ENCODE measurements around the gene STIM2.

The STIM2 gene

GRCh38 chr4:26860922-26861433 lies 337 bp downstream of the STIM2 start:
- no peaks in the 10 kb centered on the region for H3K27me3 ChIP-seq (ENCODE audit: insufficient read depth, low read length, poor library complexity)
- peak overlapping the region; percentile 96 for H3K4me2 ChIP-seq (ENCODE audit: insufficient read depth, low read length)
- H3K4me1 ChIP-seq (ENCODE audit: insufficient read depth, low read length) = peaks cover 66% of the 10 kb centered on the region
- peaks cover 21% of the 10 kb centered on the region; the same call in 1 of the 2 replicates for H4K20me1 ChIP-seq (ENCODE audit: insufficient read depth, low read length)
- H3K36me3 ChIP-seq (ENCODE audit: insufficient read depth, low read length) = no peaks in the 10 kb centered on the region
- peak overlapping the region; percentile 67 for H3K9ac ChIP-seq (ENCODE audit: low read depth, low read length)
- peak overlapping the region; percentile 71 for H2AFZ ChIP-seq (ENCODE audit: low read depth, low read length)
- TF ChIP-seq CTCF (IDR thresholded peaks at IDR 0.05; ENCODE audit: borderline replicate concordance, extremely low read depth, low read length, poor library complexity, severe bottlenecking) (no peak), EZH2 (IDR thresholded peaks at IDR 0.05; ENCODE audit: borderline replicate concordance, low read depth, low read length, severe bottlenecking) (no peak)
- peaks cover 70% of the 10 kb centered on the region for H3K79me2 ChIP-seq (ENCODE audit: insufficient read depth, low read length)
- no peaks in the 10 kb centered on the region for H3K9me3 ChIP-seq (ENCODE audit: insufficient read depth, low read length, severe bottlenecking)
- H3K27ac ChIP-seq (ENCODE audit: low read length) = peak overlapping the region; percentile 69
- DNase-seq (peak; percentile 61), ATAC-seq (ENCODE audit: insufficient read depth, low read depth) (peak; percentile 10)
- H3K4me3 ChIP-seq (ENCODE audit: low read depth in 1 of 2, low read length in 2 of 2) = peak overlapping the region; percentile 51 to 65; a peak in 3 of 4 replicates

GRCh38 chr4:26861434-26862186 lies 969 bp downstream of the STIM2 start:
- H3K4me3 ChIP-seq (ENCODE audit: low read depth in 1 of 2, low read length in 2 of 2) = peak overlapping the region; percentile 51 to 65; a peak in 3 of 4 replicates
- peak overlapping the region; percentile 96 for H3K4me2 ChIP-seq (ENCODE audit: insufficient read depth, low read length)
- H3K27me3 ChIP-seq (ENCODE audit: insufficient read depth, low read length, poor library complexity) = no peaks in the 10 kb centered on the region
- H3K27ac ChIP-seq (ENCODE audit: low read length) = peak overlapping the region; percentile 69
- TF ChIP-seq CTCF (IDR thresholded peaks at IDR 0.05; ENCODE audit: borderline replicate concordance, extremely low read depth, low read length, poor library complexity, severe bottlenecking) (no peak), EZH2 (IDR thresholded peaks at IDR 0.05; ENCODE audit: borderline replicate concordance, low read depth, low read length, severe bottlenecking) (no peak)
- no peaks in the 10 kb centered on the region for H3K36me3 ChIP-seq (ENCODE audit: insufficient read depth, low read length)
- peak overlapping the region; percentile 67 for H3K9ac ChIP-seq (ENCODE audit: low read depth, low read length)
- peaks cover 76% of the 10 kb centered on the region for H3K79me2 ChIP-seq (ENCODE audit: insufficient read depth, low read length)
- ATAC-seq (ENCODE audit: insufficient read depth, low read depth) (peak; percentile 63), DNase-seq (peak; percentile 89)
- no peaks in the 10 kb centered on the region for H3K9me3 ChIP-seq (ENCODE audit: insufficient read depth, low read length, severe bottlenecking)
- peak overlapping the region; percentile 71 for H2AFZ ChIP-seq (ENCODE audit: low read depth, low read length)
- peaks cover 27% of the 10 kb centered on the region; the same call in 1 of the 2 replicates for H4K20me1 ChIP-seq (ENCODE audit: insufficient read depth, low read length)
- peaks cover 71% of the 10 kb centered on the region for H3K4me1 ChIP-seq (ENCODE audit: insufficient read depth, low read length)

- Histone ChIP-seq H3K79me2 (ENCODE audit: insufficient read depth, low read length) (peaks cover 85% of the 10 kb centered on the region), H3K27me3 (ENCODE audit: insufficient read depth, low read length, poor library complexity) (no peaks in the 10 kb centered on the region), H3K4me3 (ENCODE audit: low read depth in 1 of 2, low read length in 2 of 2) (peak overlapping the region; percentile 51 to 65), H3K9ac (ENCODE audit: low read depth, low read length) (peak overlapping the region; percentile 67), H3K4me2 (ENCODE audit: insufficient read depth, low read length) (peak overlapping the region; percentile 96), H3K27ac (ENCODE audit: low read length) (peak overlapping the region; percentile 69; the same call in 1 of the 2 replicates), H3K4me1 (ENCODE audit: insufficient read depth, low read length) (peaks cover 69% of the 10 kb centered on the region), H2AFZ (ENCODE audit: low read depth, low read length) (no peak overlapping the region), H3K9me3 (ENCODE audit: insufficient read depth, low read length, severe bottlenecking) (no peaks in the 10 kb centered on the region), H3K36me3 (ENCODE audit: insufficient read depth, low read length) (no peaks in the 10 kb centered on the region), H4K20me1 (ENCODE audit: insufficient read depth, low read length) (peaks cover 27% of the 10 kb centered on the region; the same call in 1 of the 2 replicates)
- DNase-seq (no peak), ATAC-seq (ENCODE audit: insufficient read depth, low read depth) (no peak)
- no peak for TF ChIP-seq EZH2 (IDR thresholded peaks at IDR 0.05; ENCODE audit: borderline replicate concordance, low read depth, low read length, severe bottlenecking)
- no peak for TF ChIP-seq CTCF (IDR thresholded peaks at IDR 0.05; ENCODE audit: borderline replicate concordance, extremely low read depth, low read length, poor library complexity, severe bottlenecking)
These were observed 1.8 kb downstream of the STIM2 start for GRCh38 chr4:26862381-26862915.

Measured in DND-41 (cell line).